CD14-positive monocyte (primary cell): ENCODE results near the gene LAMC1. TPM values are rescaled to one million over a fixed set of nuclear protein-coding genes. Genes with fewer than 3 reads are reported as not detected.

Experiments used
- DNase-seq, 3 donors: peaks; one replicate each; pipeline ENCODE4 v3.0.0-alpha.2; 2011 to 2022
- H2AFZ ChIP-seq: 2 replicates; pipeline ENCODE4 v1.6.0; 2012; ENCODE audit warnings: mild to moderate bottlenecking, low read depth, low read length, inconsistent platforms; ENCODE audit not compliant: insufficient read depth, poor library complexity, severe bottlenecking
- H3K27ac ChIP-seq, 2 donors: 1 replicate in 1 of 2; 2 replicates in 1 of 2; pipeline ENCODE4 v1.5.1; 2012 to 2013; ENCODE audit warnings: low read length in 2 of 2, control low read depth in 1 of 2, inconsistent platforms in 1 of 2, low read depth in 1 of 2, mild to moderate bottlenecking in 1 of 2
- H3K27me3 ChIP-seq, 2 donors: one replicate each; pipeline versions ENCODE4 v1.6.0 to v1.6.1; 2011 to 2013; ENCODE audit warnings: low read length in 2 of 2; ENCODE audit not compliant: control insufficient read depth in 2 of 2, insufficient read depth in 2 of 2
- H3K36me3 ChIP-seq, 2 donors: replicated peaks in 1 of 2; 1 replicate in 1 of 2; 2 replicates in 1 of 2; pipeline versions ENCODE4 v1.5.1 to v1.6.1; 2012 to 2013; ENCODE audit warnings: low read length in 2 of 2, control low read depth in 1 of 2, inconsistent platforms in 1 of 2, mild to moderate bottlenecking in 1 of 2; ENCODE audit not compliant: insufficient read depth in 2 of 2, control insufficient read depth in 1 of 2
- H3K4me1 ChIP-seq, 2 donors: 1 replicate in 1 of 2; 2 replicates in 1 of 2; pipeline versions ENCODE4 v1.5.1 to v1.6.1; 2012 to 2013; ENCODE audit warnings: low read length in 2 of 2, control low read depth in 1 of 2, inconsistent platforms in 1 of 2, mild to moderate bottlenecking in 1 of 2, moderate library complexity in 1 of 2; ENCODE audit not compliant: insufficient read depth in 2 of 2, control insufficient read depth in 1 of 2
- H3K4me2 ChIP-seq: replicated peaks from 2 replicates; pipeline ENCODE3; 2012; ENCODE audit warnings: low read length, moderate library complexity, mild to moderate bottlenecking; ENCODE audit not compliant: poor library complexity, severe bottlenecking; ENCODE audit errors: extremely low read depth
- H3K4me3 ChIP-seq, 3 experiments: fragments of 200-600 bp in 1 of 3; sonication (generic) in 1 of 3; replicated peaks in 1 of 3; 1 replicate in 2 of 3; 2 replicates in 1 of 3; pipeline ENCODE4 v1.5.1; 2011 to 2013; ENCODE audit warnings: low read length in 3 of 3, mild to moderate bottlenecking in 3 of 3, control low read depth in 2 of 3, low read depth in 2 of 3, inconsistent platforms in 1 of 3, moderate library complexity in 1 of 3
- H3K79me2 ChIP-seq: 2 replicates; pipeline ENCODE4 v1.6.0; 2012; ENCODE audit warnings: mild to moderate bottlenecking, control low read depth, inconsistent platforms, low read length, moderate library complexity; ENCODE audit not compliant: insufficient read depth
- H3K9ac ChIP-seq: 2 replicates; pipeline ENCODE4 v1.6.0; 2017; ENCODE audit warnings: low read length, mild to moderate bottlenecking; ENCODE audit not compliant: insufficient read depth, poor library complexity, severe bottlenecking
- H3K9me3 ChIP-seq, 2 donors: replicated peaks in 1 of 2; 1 replicate in 1 of 2; 2 replicates in 1 of 2; pipeline versions ENCODE4 v1.5.1 to v1.6.1; 2012 to 2013; ENCODE audit warnings: low read length in 2 of 2, control low read depth in 1 of 2; ENCODE audit not compliant: control insufficient read depth in 1 of 2, insufficient read depth in 1 of 2
- H4K20me1 ChIP-seq: 2 replicates; pipeline ENCODE4 v1.6.0; 2012; ENCODE audit warnings: mild to moderate bottlenecking, low read length, control low read depth, moderate library complexity; ENCODE audit not compliant: insufficient read depth
- H3K27ac Mint-ChIP-seq, 7 donors: one replicate each; pipeline ENCODE4 v1.8.0; 2020; ENCODE audit warnings: mild to moderate bottlenecking in 7 of 7, mixed read lengths in 7 of 7, moderate library complexity in 6 of 7, inconsistent platforms in 2 of 7
- H3K27me3 Mint-ChIP-seq, 3 donors: one replicate each; pipeline ENCODE4 v1.8.0; 2021 to 2022; ENCODE audit warnings: low read depth in 3 of 3, mild to moderate bottlenecking in 3 of 3, mixed read lengths in 3 of 3, moderate library complexity in 3 of 3, inconsistent platforms in 1 of 3
- H3K36me3 Mint-ChIP-seq, 2 donors: one replicate each; pipeline ENCODE4 v1.8.0; 2020; ENCODE audit warnings: mixed read lengths in 2 of 2, inconsistent platforms in 1 of 2, mild to moderate bottlenecking in 1 of 2
- H3K4me1 Mint-ChIP-seq: one replicate; pipeline ENCODE4 v1.8.0; 2020; ENCODE audit warnings: mild to moderate bottlenecking, mixed read lengths
- H3K4me3 Mint-ChIP-seq, 2 donors: one replicate each; pipeline ENCODE4 v1.8.0; 2020; ENCODE audit warnings: mild to moderate bottlenecking in 2 of 2, mixed read lengths in 2 of 2, moderate library complexity in 1 of 2
- H3K9me3 Mint-ChIP-seq, 7 donors: one replicate each; pipeline ENCODE4 v1.8.0; 2020 to 2022; ENCODE audit warnings: mixed read lengths in 7 of 7, mild to moderate bottlenecking in 6 of 7, moderate library complexity in 6 of 7, inconsistent platforms in 2 of 7
- WGBS: methylation state at CpG from one replicate; pipeline ENCODE4 v1.1.5; 2013; ENCODE audit warnings: missing lambda C conversion rate; ENCODE audit not compliant: insufficient coverage; 5-methylcytosine and 5-hydroxymethylcytosine counted together
- intact Hi-C, 2 donors: fragments of 100-400 bp; cut with micrococcal nuclease; formaldehyde crosslinking; loops; one replicate each; pipeline versions ENCODE4 v1.15.0 to v1.15.1; 2023
- polyA plus RNA-seq, 3 donors: library from polyadenylated mRNA; depleted of rRNA in 1 of 3; unstranded in 2 of 3; stranded (reverse) in 1 of 3; fragments of 300-500 nt in 2 of 3; fragments of >200 nt in 1 of 3; fragmentation: Illumina TruSeq in 2 of 3; gene quantifications; 1 replicate in 2 of 3; 2 replicates in 1 of 3; pipeline ENCODE4 v1.2.3, GENCODE V29; 2012 to 2021
- TF ChIP-seq, protein P1 (sequence below): fragments of 200-600 bp; IDR thresholded peaks from one replicate; pipeline ENCODE4 v1.8.0; 2022; ENCODE audit warnings: antibody characterized with exemption, mild to moderate bottlenecking

The LAMC1 gene
- polyA plus RNA-seq, 3 donors: 0.34 to 1.7 (median 0.95) TPM

DNA sequence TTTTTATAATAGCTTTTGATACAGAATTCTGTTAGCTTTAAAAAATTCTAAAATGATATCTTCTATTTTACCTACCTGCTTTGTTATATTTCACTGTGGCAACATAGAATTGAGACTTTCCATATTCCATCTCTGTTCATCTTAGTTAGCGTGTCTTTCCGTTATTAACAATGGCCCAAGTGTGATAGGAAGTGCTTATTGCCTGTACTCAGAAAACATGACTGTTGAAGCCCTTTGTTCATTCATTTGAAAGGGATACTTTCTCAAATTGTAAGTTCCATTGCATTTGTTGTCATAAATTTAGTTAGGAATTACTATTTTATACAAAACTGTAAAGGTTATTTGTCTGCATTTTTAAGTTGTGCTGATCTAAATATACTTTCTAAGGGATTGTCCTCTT, 73.1 kb downstream of the LAMC1 start:
- Mint-ChIP-seq H3K36me3 (no peaks in the 10 kb centered on the region), H3K4me1 (no peaks in the 10 kb centered on the region), H3K9me3 (no peaks in the 10 kb centered on the region), H3K27me3 (peaks cover 0 to 2% (median 0%) of the 10 kb centered on the region in 3 donors), H3K27ac (no peak overlapping the region), H3K4me3 (no peak overlapping the region)
- H3K4me1 ChIP-seq: no peaks in the 10 kb centered on the region
- no peak overlapping the region for H3K9ac ChIP-seq
- no peak overlapping the region for H3K4me2 ChIP-seq
- H3K27ac ChIP-seq: no peak overlapping the region
- H3K9me3 ChIP-seq: no peaks in the 10 kb centered on the region
- no peaks in the 10 kb centered on the region for H3K27me3 ChIP-seq
- DNase-seq: no peak
- H4K20me1 ChIP-seq: no peaks in the 10 kb centered on the region
- TF ChIP-seq, protein P1, sequence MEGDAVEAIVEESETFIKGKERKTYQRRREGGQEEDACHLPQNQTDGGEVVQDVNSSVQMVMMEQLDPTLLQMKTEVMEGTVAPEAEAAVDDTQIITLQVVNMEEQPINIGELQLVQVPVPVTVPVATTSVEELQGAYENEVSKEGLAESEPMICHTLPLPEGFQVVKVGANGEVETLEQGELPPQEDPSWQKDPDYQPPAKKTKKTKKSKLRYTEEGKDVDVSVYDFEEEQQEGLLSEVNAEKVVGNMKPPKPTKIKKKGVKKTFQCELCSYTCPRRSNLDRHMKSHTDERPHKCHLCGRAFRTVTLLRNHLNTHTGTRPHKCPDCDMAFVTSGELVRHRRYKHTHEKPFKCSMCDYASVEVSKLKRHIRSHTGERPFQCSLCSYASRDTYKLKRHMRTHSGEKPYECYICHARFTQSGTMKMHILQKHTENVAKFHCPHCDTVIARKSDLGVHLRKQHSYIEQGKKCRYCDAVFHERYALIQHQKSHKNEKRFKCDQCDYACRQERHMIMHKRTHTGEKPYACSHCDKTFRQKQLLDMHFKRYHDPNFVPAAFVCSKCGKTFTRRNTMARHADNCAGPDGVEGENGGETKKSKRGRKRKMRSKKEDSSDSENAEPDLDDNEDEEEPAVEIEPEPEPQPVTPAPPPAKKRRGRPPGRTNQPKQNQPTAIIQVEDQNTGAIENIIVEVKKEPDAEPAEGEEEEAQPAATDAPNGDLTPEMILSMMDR: no peak
- H3K36me3 ChIP-seq: no peaks in the 10 kb centered on the region
- no peak overlapping the region for H2AFZ ChIP-seq
- no peak overlapping the region for H3K4me3 ChIP-seq
- intact Hi-C loops: no loop called here
- no peaks in the 10 kb centered on the region for H3K79me2 ChIP-seq
- WGBS: no CpG with 5 or more reads among the region's 2 CpGs

DNA sequence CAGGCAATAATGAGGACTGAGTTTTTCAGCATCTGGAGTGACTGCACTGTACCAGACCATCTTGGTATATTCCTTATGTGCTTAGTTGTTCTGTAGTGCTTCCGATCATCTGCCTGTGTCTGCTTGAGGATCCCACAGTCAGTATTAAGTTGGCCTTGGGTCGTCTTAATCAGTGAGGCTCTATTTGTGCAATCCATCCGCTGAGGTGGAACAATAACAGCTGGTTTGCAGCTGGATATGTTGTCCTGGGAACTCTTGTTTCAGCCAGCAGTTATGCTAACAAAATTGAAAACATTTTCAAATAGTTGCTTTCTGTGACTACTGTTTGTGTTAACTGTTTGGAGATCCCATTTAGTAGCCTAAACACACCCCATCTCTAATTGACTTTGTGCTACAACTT, 73.7 kb downstream of the LAMC1 start:
- TF ChIP-seq, protein P1: no peak
- Mint-ChIP-seq H3K27ac (no peak overlapping the region), H3K9me3 (no peaks in the 10 kb centered on the region)

More for the DNA sequence above, 73.7 kb downstream of the LAMC1 start:
- no peak overlapping the region for H3K27ac ChIP-seq
- no peaks in the 10 kb centered on the region for H3K27me3 ChIP-seq
- H3K4me2 ChIP-seq: no peak overlapping the region
- no peaks in the 10 kb centered on the region for H3K9me3 ChIP-seq
- Mint-ChIP-seq H3K4me3 (no peak overlapping the region), H3K27me3 (peaks cover 0 to 2% (median 2%) of the 10 kb centered on the region in 3 donors), H3K36me3 (no peaks in the 10 kb centered on the region), H3K4me1 (peaks cover 4% of the 10 kb centered on the region)
- no peaks in the 10 kb centered on the region for H3K79me2 ChIP-seq
- no peaks in the 10 kb centered on the region for H3K36me3 ChIP-seq
- no peak for DNase-seq
- 88% methylated on average over 2 of the region's 3 CpGs for WGBS
- no peaks in the 10 kb centered on the region for H4K20me1 ChIP-seq
- H3K4me1 ChIP-seq: peaks cover 1 to 4% of the 10 kb centered on the region in 2 donors
- no peak overlapping the region for H2AFZ ChIP-seq
- intact Hi-C loops: no loop called here
- no peak overlapping the region for H3K4me3 ChIP-seq
- no peak overlapping the region for H3K9ac ChIP-seq
